Stimulated activated CD4-positive, alpha-beta T cell treated with anti-CD3 and anti-CD28 coated beads, Interleukin-1b, Interleukin-23, amount 100 ng/mL, for 24 hours (primary cell): ENCODE data around the gene SOX1.

Experiments
- DNase-seq, 4 experiments: peaks; one replicate each; pipeline ENCODE4 v3.0.0-alpha.2; 2020; ENCODE audit warnings: low read depth in 4 of 4, low spot score in 1 of 4

The SOX1 gene

GRCh38 chr13:112058941-112059340 is 8.0 kb upstream of the SOX1 start:
- DNase-seq = no peak

- DNase-seq = no peak
Observed at GRCh38 chr13:112059457-112060281, 7.3 kb upstream of the SOX1 start.

- DNase-seq = no peak
Observed at GRCh38 chr13:112060282-112060830, 6.6 kb upstream of the SOX1 start.

- DNase-seq = no peak
Observed at GRCh38 chr13:112060899-112061366, 6.0 kb upstream of the SOX1 start.

- DNase-seq = no peak
Observed at GRCh38 chr13:112061367-112062061, 5.4 kb upstream of the SOX1 start.

GRCh38 chr13:112062072-112062567 is 4.8 kb upstream of the SOX1 start:
- DNase-seq = no peak

GRCh38 chr13:112062571-112063570 is 4.1 kb upstream of the SOX1 start:
- DNase-seq = no peak

GRCh38 chr13:112063807-112064206 is 3.1 kb upstream of the SOX1 start:
- no peak for DNase-seq

- no peak for DNase-seq
Observed at GRCh38 chr13:112064222-112064621, 2.7 kb upstream of the SOX1 start.

- no peak for DNase-seq
Observed at GRCh38 chr13:112065521-112065866, 1.5 kb upstream of the SOX1 start.

GRCh38 chr13:112065867-112066623 is 904 bp upstream of the SOX1 start:
- DNase-seq = no peak

GRCh38 chr13:112066624-112067004 is 335 bp upstream of the SOX1 start:
- DNase-seq = peak; percentile 13 to 54 (median 45)

GRCh38 chr13:112067871-112068539 is 1.1 kb downstream of the SOX1 start:
- no peak for DNase-seq

GRCh38 chr13:112068540-112069060 is 1.7 kb downstream of the SOX1 start:
- no peak for DNase-seq

GRCh38 chr13:112069061-112069844 is 2.3 kb downstream of the SOX1 start:
- no peak for DNase-seq

- no peak for DNase-seq
Observed at GRCh38 chr13:112069845-112070251, 2.9 kb downstream of the SOX1 start.

- DNase-seq = no peak
Observed at GRCh38 chr13:112071102-112071722, 4.3 kb downstream of the SOX1 start.
